WTC11 (cell line): ENCODE data around the gene VTA1.

ENCODE experiments used
- MXD4 ChIP-seq: fragments of 250-450 bp; sonication (Bioruptor Pico); IDR thresholded peaks from 2 replicates; pipeline ENCODE4 v1.8.0; 2021; ENCODE audit warnings: mild to moderate bottlenecking, moderate library complexity, borderline replicate concordance
- SOX15 ChIP-seq: fragments of 250-450 bp; sonication (Bioruptor Pico); IDR thresholded peaks from 2 replicates; pipeline ENCODE4 v1.9.0; 2021; ENCODE audit warnings: mild to moderate bottlenecking
- USF1 ChIP-seq: sonication (generic); formaldehyde crosslinking; IDR thresholded peaks from 2 replicates; pipeline ENCODE4 v1.8.0; 2022; ENCODE audit warnings: mild to moderate bottlenecking, missing genetic modification reagents
- ZNF138 ChIP-seq: sonication (generic); formaldehyde crosslinking; conservative IDR thresholded peaks from 2 replicates; pipeline ENCODE4 v1.8.1; 2022; ENCODE audit warnings: mild to moderate bottlenecking, moderate library complexity, missing genetic modification reagents
- ZNF671 ChIP-seq: fragments of 250-450 bp; sonication (Bioruptor Pico); IDR thresholded peaks from 2 replicates; pipeline ENCODE4 v1.8.0; 2021; ENCODE audit warnings: mild to moderate bottlenecking
- TF ChIP-seq, protein P1 (sequence below): fragments of 250-450 bp; sonication (Bioruptor Pico); conservative IDR thresholded peaks from 2 replicates; pipeline ENCODE4 v1.9.0; 2021; ENCODE audit warnings: mild to moderate bottlenecking
- TF ChIP-seq, protein P2 (sequence below): sonication (generic); formaldehyde crosslinking; IDR thresholded peaks from 2 replicates; pipeline ENCODE4 v1.8.1; 2022; ENCODE audit warnings: low read depth, mild to moderate bottlenecking, moderate library complexity, missing genetic modification reagents, borderline replicate concordance
- TF ChIP-seq, protein P3 (sequence below): fragments of 200-600 bp; IDR thresholded peaks from 2 replicates; pipeline ENCODE4 v1.8.0; 2022; ENCODE audit warnings: antibody characterized with exemption

- no peak for TF ChIP-seq ZNF671 (CRISPR knock-in tag)
- TF ChIP-seq, protein P1, sequence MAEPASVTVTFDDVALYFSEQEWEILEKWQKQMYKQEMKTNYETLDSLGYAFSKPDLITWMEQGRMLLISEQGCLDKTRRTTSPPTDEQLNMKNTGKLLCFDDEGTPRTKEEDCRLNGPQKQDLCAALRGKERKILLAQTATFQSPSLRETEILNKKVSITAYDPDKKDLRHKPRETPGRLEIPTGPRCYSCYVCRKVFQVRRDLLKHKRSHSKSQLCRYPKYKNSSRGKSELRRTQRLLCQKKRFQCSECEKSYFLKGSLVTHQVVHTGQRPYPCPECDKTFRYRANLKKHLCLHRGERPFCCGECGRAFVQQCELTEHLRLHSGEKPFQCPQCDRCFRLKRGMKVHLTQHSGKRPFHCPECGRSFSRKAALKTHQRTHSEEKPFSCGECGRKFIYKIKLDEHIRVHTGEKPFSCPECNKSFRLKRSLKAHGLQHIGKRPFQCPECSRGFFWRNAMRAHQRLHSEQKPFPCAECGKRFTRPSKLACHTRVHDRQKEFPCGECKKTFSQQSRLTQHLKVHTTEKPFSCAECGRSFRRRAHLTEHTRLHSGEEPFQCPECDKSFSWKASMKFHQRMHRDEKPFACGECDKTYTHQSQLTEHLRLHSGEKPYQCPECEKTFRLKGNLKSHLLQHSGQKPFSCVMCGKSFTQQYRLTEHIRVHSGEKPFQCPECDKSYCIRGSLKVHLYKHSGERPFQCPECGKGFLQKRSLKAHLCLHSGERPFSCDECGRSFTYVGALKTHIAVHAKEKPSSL, result no peak
- TF ChIP-seq, protein P2, sequence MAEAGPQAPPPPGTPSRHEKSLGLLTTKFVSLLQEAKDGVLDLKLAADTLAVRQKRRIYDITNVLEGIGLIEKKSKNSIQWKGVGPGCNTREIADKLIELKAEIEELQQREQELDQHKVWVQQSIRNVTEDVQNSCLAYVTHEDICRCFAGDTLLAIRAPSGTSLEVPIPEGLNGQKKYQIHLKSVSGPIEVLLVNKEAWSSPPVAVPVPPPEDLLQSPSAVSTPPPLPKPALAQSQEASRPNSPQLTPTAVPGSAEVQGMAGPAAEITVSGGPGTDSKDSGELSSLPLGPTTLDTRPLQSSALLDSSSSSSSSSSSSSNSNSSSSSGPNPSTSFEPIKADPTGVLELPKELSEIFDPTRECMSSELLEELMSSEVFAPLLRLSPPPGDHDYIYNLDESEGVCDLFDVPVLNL, result no peak
- TF ChIP-seq MXD4 (CRISPR knock-in tag), result no peak
- no peak for TF ChIP-seq USF1 (CRISPR knock-in tag)
- TF ChIP-seq, protein P3, sequence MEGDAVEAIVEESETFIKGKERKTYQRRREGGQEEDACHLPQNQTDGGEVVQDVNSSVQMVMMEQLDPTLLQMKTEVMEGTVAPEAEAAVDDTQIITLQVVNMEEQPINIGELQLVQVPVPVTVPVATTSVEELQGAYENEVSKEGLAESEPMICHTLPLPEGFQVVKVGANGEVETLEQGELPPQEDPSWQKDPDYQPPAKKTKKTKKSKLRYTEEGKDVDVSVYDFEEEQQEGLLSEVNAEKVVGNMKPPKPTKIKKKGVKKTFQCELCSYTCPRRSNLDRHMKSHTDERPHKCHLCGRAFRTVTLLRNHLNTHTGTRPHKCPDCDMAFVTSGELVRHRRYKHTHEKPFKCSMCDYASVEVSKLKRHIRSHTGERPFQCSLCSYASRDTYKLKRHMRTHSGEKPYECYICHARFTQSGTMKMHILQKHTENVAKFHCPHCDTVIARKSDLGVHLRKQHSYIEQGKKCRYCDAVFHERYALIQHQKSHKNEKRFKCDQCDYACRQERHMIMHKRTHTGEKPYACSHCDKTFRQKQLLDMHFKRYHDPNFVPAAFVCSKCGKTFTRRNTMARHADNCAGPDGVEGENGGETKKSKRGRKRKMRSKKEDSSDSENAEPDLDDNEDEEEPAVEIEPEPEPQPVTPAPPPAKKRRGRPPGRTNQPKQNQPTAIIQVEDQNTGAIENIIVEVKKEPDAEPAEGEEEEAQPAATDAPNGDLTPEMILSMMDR, result no peak
- TF ChIP-seq SOX15 (CRISPR knock-in tag), result no peak
- TF ChIP-seq ZNF138 (CRISPR knock-in tag), result no peak
Measured at GRCh38 chr6:142240179-142240578, 93.1 kb downstream of the VTA1 start.
